ENCODE data around the gene NT5M. TPM values are rescaled to one million over a fixed set of nuclear protein-coding genes. Genes with fewer than 3 reads are reported as not detected.

The NT5M gene
- total RNA-seq, 1 experiment from 2014 or later: 5.5 TPM

DNA sequence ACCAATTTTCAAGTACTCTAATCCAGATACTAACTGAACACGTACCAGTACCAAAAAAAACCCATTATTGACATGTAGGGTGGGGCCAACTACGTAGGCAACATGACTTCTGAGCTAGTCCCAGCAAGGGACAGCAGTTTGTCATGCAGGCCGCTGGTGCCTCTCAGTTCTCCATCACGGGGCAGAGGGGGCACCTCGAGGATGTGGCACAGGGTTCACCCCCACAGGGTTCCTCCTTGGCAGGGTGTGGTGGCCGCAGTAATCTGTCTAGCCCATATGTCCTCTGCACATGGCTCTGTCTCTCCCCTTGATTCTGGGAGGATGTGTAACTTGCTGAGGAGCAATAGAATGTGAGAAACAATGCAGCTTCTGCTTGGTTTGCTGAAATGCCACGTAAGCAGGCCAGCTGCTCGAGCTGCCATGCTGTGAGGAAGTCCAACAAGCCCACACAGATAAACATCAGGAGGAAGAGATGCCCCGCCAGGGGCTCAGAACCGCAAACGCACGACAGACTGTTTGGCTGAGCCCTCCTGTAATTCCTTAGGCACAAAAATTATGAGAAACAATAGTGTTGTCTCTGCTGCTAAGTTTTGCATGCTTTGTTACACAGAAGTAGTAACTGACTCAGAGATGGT, 62.4 kb downstream of the NT5M start:
- no peaks in the 10 kb centered on the region for H3K36me3 Mint-ChIP-seq (ENCODE audit: insufficient read depth, unreplicated experiment)
- no TSS peak for BruUV-seq (replicated peaks)
- ChIA-PET CTCF (interaction anchor here (0.9 to 1.5 kb wide), 4 partner anchors 9 to 277 kb away, joined by 4 to 8 read pairs (median 4); no protein-coding TSS in a partner anchor), POLR2A (interaction anchor here (0.5 to 1.6 kb wide), 3 partner anchors 10 to 369 kb away, joined by 3 to 5 read pairs (median 3); partner anchors contain the start of gene RASD1)
- TF ChIP-seq, protein P1, sequence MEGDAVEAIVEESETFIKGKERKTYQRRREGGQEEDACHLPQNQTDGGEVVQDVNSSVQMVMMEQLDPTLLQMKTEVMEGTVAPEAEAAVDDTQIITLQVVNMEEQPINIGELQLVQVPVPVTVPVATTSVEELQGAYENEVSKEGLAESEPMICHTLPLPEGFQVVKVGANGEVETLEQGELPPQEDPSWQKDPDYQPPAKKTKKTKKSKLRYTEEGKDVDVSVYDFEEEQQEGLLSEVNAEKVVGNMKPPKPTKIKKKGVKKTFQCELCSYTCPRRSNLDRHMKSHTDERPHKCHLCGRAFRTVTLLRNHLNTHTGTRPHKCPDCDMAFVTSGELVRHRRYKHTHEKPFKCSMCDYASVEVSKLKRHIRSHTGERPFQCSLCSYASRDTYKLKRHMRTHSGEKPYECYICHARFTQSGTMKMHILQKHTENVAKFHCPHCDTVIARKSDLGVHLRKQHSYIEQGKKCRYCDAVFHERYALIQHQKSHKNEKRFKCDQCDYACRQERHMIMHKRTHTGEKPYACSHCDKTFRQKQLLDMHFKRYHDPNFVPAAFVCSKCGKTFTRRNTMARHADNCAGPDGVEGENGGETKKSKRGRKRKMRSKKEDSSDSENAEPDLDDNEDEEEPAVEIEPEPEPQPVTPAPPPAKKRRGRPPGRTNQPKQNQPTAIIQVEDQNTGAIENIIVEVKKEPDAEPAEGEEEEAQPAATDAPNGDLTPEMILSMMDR (IDR thresholded peaks at IDR 0.05; ENCODE audit: unreplicated experiment): no peak
- DNase-seq (ENCODE audit: unreplicated experiment): no peak
- peaks cover 9% of the 10 kb centered on the region for H3K9me3 Mint-ChIP-seq (ENCODE audit: unreplicated experiment)
- no peaks in the 10 kb centered on the region for H3K4me1 Mint-ChIP-seq (ENCODE audit: insufficient read depth, unreplicated experiment)
- no peak overlapping the region for H3K27ac Mint-ChIP-seq (ENCODE audit: low read depth, unreplicated experiment)
- H3K4me3 Mint-ChIP-seq (ENCODE audit: unreplicated experiment): no peak overlapping the region
- peaks cover 52% of the 10 kb centered on the region for H3K27me3 Mint-ChIP-seq (ENCODE audit: insufficient read depth, unreplicated experiment)
- intact Hi-C loops (cut with micrococcal nuclease): no loop called here

DNA sequence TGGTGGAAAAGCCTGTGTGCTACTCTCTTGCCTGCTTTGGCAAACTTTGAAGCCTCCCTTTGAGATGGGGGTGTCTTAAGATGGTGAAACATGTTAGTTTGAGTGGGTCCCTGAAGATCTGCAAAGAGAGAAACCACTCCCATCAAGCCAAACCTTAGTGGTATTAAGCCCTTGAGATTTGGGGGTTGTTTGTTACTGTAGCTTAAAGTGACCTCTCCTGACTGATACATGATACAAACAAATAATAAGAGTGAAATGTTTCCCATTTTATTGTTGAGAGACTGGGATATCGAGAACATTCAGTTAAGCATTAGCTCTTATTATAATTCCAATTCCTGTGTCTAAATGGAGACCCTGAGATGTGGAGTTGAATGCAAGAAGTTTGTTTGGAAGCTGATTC, 63.1 kb downstream of the NT5M start:
- Mint-ChIP-seq H3K27ac (ENCODE audit: low read depth, unreplicated experiment) (no peak overlapping the region), H3K27me3 (ENCODE audit: insufficient read depth, unreplicated experiment) (peaks cover 52% of the 10 kb centered on the region), H3K36me3 (ENCODE audit: insufficient read depth, unreplicated experiment) (no peaks in the 10 kb centered on the region), H3K4me1 (ENCODE audit: insufficient read depth, unreplicated experiment) (no peaks in the 10 kb centered on the region), H3K9me3 (ENCODE audit: unreplicated experiment) (peaks cover 2% of the 10 kb centered on the region), H3K4me3 (ENCODE audit: unreplicated experiment) (no peak overlapping the region)
- DNase-seq (ENCODE audit: unreplicated experiment): no peak
- ChIA-PET CTCF (interaction anchor here (0.7 to 1.5 kb wide), 5 partner anchors 10 to 276 kb away, joined by 3 to 8 read pairs (median 4); no protein-coding TSS in a partner anchor), POLR2A (interaction anchor here (0.5 to 1.6 kb wide), 3 partner anchors 9 to 368 kb away, joined by 3 to 5 read pairs (median 3); partner anchors contain the start of gene RASD1)
- intact Hi-C loops (cut with micrococcal nuclease): no loop called here
- BruUV-seq (replicated peaks): no TSS peak
- TF ChIP-seq, protein P1 (IDR thresholded peaks at IDR 0.05; ENCODE audit: unreplicated experiment): no peak

DNA sequence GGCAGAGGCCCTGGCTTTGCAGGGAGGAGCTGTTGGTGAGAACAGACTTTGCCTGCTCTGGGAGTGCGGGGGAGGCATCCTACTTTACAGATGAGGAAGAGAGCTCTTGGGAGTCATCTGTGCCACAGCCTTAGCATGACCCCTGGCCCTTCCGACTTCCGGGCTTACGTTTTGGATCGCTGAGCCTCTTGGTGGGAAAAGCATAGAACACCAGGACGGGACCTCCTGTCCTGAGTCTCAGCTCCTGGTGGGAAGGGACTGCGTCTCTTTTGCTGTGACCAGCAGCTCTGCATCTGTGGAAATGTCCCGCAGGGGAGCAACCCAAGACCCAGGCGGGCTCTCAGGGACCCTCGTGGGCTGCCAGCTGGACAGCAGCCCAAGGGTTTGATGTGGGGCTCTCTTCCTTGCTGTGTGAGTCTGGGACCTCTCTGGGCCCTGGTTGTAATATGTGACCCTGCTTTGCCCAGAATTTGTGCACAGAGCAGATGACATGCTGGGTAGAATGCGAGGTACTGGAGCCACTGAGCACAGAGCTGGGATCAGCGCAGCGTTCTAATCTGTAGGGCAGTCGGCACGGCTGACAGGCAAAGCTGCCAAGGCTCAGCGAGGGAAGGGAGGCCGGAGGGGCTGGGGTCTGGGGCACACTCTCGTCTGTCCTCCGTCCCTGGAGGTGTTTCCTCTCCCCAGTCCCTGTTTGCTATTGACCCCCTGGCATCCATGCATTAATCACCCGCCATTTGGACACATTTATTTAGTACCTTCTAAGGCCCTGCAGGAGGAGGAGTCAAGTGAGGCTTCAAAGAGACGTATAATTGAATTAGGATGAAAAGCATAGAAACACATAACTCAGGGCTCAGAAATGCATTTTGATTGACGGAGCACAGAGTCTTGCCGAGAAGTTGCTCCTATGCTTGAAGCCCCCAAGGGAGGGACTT, 64.0 kb downstream of the NT5M start:
- H3K36me3 Mint-ChIP-seq (ENCODE audit: insufficient read depth, unreplicated experiment): no peaks in the 10 kb centered on the region
- ChIA-PET CTCF (interaction anchor here (1.2 to 1.5 kb wide), 4 partner anchors 11 to 275 kb away, joined by 4 to 8 read pairs (median 4); no protein-coding TSS in a partner anchor), POLR2A (interaction anchor here (1.1 to 1.6 kb wide), 2 partner anchors 8 to 129 kb away, joined by 3 to 5 read pairs; partner anchors contain the start of gene RASD1)
- no peak overlapping the region for H3K4me3 Mint-ChIP-seq (ENCODE audit: unreplicated experiment)
- DNase-seq (ENCODE audit: unreplicated experiment): no peak
- intact Hi-C loops (cut with micrococcal nuclease): no loop called here
- H3K9me3 Mint-ChIP-seq (ENCODE audit: unreplicated experiment): no peaks in the 10 kb centered on the region
- no peak overlapping the region for H3K27ac Mint-ChIP-seq (ENCODE audit: low read depth, unreplicated experiment)
- TF ChIP-seq, protein P1 (IDR thresholded peaks at IDR 0.05; ENCODE audit: unreplicated experiment): no peak
- H3K4me1 Mint-ChIP-seq (ENCODE audit: insufficient read depth, unreplicated experiment): no peaks in the 10 kb centered on the region
- H3K27me3 Mint-ChIP-seq (ENCODE audit: insufficient read depth, unreplicated experiment): peaks cover 50% of the 10 kb centered on the region
- no TSS peak for BruUV-seq (replicated peaks)

DNA sequence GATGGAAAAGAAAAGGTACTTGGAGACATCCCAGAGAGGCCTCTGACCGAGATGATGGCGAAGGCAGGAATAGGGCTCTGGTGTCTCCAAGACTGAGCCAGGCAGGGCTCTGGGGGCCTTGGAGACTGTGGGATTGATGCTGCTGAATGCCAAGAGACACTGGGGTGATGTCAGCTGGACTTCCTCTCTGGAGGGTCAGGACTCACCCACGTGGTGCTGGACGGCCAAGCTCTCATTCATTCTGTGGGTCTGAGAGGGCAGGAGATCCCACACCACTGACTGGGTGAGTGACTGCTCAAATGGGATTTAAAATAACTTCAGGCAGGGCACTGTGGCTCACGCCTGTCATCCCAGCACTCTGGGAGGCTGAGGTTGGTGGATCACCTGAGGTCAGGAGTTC, 64.8 kb downstream of the NT5M start:
- POLR2A ChIA-PET: no interaction called here
- CTCF ChIA-PET: no interaction called here
- Mint-ChIP-seq H3K4me1 (ENCODE audit: insufficient read depth, unreplicated experiment) (no peaks in the 10 kb centered on the region), H3K9me3 (ENCODE audit: unreplicated experiment) (no peaks in the 10 kb centered on the region), H3K36me3 (ENCODE audit: insufficient read depth, unreplicated experiment) (no peaks in the 10 kb centered on the region), H3K27ac (ENCODE audit: low read depth, unreplicated experiment) (no peak overlapping the region), H3K27me3 (ENCODE audit: insufficient read depth, unreplicated experiment) (peaks cover 58% of the 10 kb centered on the region), H3K4me3 (ENCODE audit: unreplicated experiment) (no peak overlapping the region)
- no peak for DNase-seq (ENCODE audit: unreplicated experiment)
- TF ChIP-seq, protein P1 (IDR thresholded peaks at IDR 0.05; ENCODE audit: unreplicated experiment): no peak
- intact Hi-C loops (cut with micrococcal nuclease): no loop called here
- no TSS peak for BruUV-seq (replicated peaks)

Measured in MCF 10A (cell line).